A549 (cell line): ENCODE results near the gene C7orf57. TPM values are rescaled to one million over a fixed set of nuclear protein-coding genes. Genes with fewer than 3 reads are reported as not detected.

ENCODE experiments used
- ATAC-seq, 2 experiments: fragments of 200-7000 bp in 1 of 2; fragments of >200 bp in 1 of 2; cut with Nextera tagmentation in 1 of 2; cut with Tn5 transposase in 1 of 2; 3 replicates each; pipeline versions ENCODE4 v1.8.0 to v1.9.1; 2018 to 2020; ENCODE audit warnings: mild to moderate bottlenecking in 1 of 2, moderate library complexity in 1 of 2
- CTCF ChIA-PET: fragments of 300-600 bp; sonication (Branson Sonifier 250); formaldehyde crosslinking; extraction: SDS; loops from one replicate; lab custom pipeline; 2021; ENCODE audit warnings: antibody characterized with exemption, inconsistent platforms; lab: Yijun Ruan, JAX
- POLR2A ChIA-PET: fragments of 350-600 bp; formaldehyde crosslinking; extraction: SDS; loops from one replicate; lab custom pipeline; 2021; ENCODE audit warnings: antibody characterized with exemption, inconsistent platforms; lab: Yijun Ruan, JAX
- DNase-seq, 2 experiments: peaks; one replicate each; pipeline versions ENCODE4 v3.0.0 to v3.0.0-alpha.2; 2011 to 2016; ENCODE audit warnings: low read depth in 1 of 2, low spot score in 1 of 2
- FAIRE-seq: peaks from 2 replicates; lab custom pipeline; 2011; peaks lifted over from hg19 to GRCh38; lab: Jason Lieb, UNC
- H3K27ac ChIP-seq, 2 experiments: fragments of >200 bp; sonication (Bioruptor Twin); formaldehyde crosslinking; 3 replicates each; pipeline ENCODE4 v1.5.1; 2016 to 2017
- H3K4me1 ChIP-seq: fragments of >200 bp; sonication (Bioruptor Twin); formaldehyde crosslinking; 3 replicates; pipeline ENCODE4 v1.6.1; 2016
- H3K4me2 ChIP-seq: fragments of >200 bp; sonication (Bioruptor Twin); formaldehyde crosslinking; 3 replicates; pipeline ENCODE4 v1.6.1; 2016
- H3K4me3 ChIP-seq: fragments of >200 bp; sonication (Bioruptor Twin); formaldehyde crosslinking; 3 replicates; pipeline ENCODE4 v1.5.1; 2016
- H3K9me3 ChIP-seq: fragments of >200 bp; sonication (Bioruptor Twin); formaldehyde crosslinking; 3 replicates; pipeline ENCODE4 v1.6.1; 2016
- BHLHE40 ChIP-seq: IDR thresholded peaks from 2 replicates; pipeline ENCODE4 v1.6.1; 2012; ENCODE audit warnings: low read depth, low read length, inconsistent platforms
- CBX2 ChIP-seq: fragments of 200-600 bp; sonication (generic); IDR thresholded peaks from 2 replicates; pipeline ENCODE4 v1.6.1; 2016; ENCODE audit warnings: low read depth, mild to moderate bottlenecking, borderline replicate concordance
- CBX8 ChIP-seq: fragments of 200-600 bp; sonication (generic); IDR thresholded peaks from 2 replicates; pipeline ENCODE4 v1.6.1; 2016
- CTCF ChIP-seq: fragments of >200 bp; sonication (Bioruptor Twin); formaldehyde crosslinking; IDR thresholded peaks from 3 replicates; pipeline ENCODE4 v1.5.1; 2016
- EP300 ChIP-seq, 2 experiments: fragments of >200 bp; sonication (Bioruptor Twin); formaldehyde crosslinking; IDR thresholded peaks; 2 replicates in 1 of 2; 3 replicates in 1 of 2; pipeline ENCODE4 v1.6.1; 2016 to 2017
- ESRRA ChIP-seq: fragments of 150-350 bp; IDR thresholded peaks from 2 replicates; pipeline ENCODE4 v1.6.1; 2014; ENCODE audit warnings: mild to moderate bottlenecking, low read length, borderline replicate concordance
- FOSB ChIP-seq: fragments of 250-450 bp; sonication (Bioruptor Pico); IDR thresholded peaks from 2 replicates; pipeline ENCODE4 v1.5.0; 2020; ENCODE audit warnings: mild to moderate bottlenecking, moderate library complexity
- HDAC2 ChIP-seq: fragments of 200-600 bp; sonication (generic); IDR thresholded peaks from 2 replicates; pipeline ENCODE4 v1.6.1; 2016
- HES2 ChIP-seq: fragments of >200 bp; sonication (Bioruptor Twin); formaldehyde crosslinking; IDR thresholded peaks from 2 replicates; pipeline ENCODE4 v1.6.1; 2016
- HOXA7 ChIP-seq: fragments of 250-450 bp; sonication (Bioruptor Pico); IDR thresholded peaks from 2 replicates; pipeline ENCODE4 v1.5.0; 2020; ENCODE audit warnings: mild to moderate bottlenecking, moderate library complexity
- HOXB13 ChIP-seq: fragments of 250-450 bp; sonication (Bioruptor Pico); IDR thresholded peaks from 2 replicates; pipeline ENCODE4 v1.5.0; 2020; ENCODE audit warnings: low read depth, mild to moderate bottlenecking, moderate library complexity
- JUN ChIP-seq, 2 experiments: fragments of >200 bp; sonication (Bioruptor Twin); formaldehyde crosslinking; IDR thresholded peaks; 2 replicates in 1 of 2; 3 replicates in 1 of 2; pipeline ENCODE4 v1.6.1; 2016 to 2017
- JUNB ChIP-seq: fragments of >200 bp; sonication (Bioruptor Twin); formaldehyde crosslinking; IDR thresholded peaks from 2 replicates; pipeline ENCODE4 v1.6.1; 2016
- KDM5A ChIP-seq: fragments of 200-600 bp; sonication (generic); IDR thresholded peaks from 2 replicates; pipeline ENCODE4 v1.6.1; 2016; ENCODE audit warnings: antibody characterized with exemption, mild to moderate bottlenecking
- MAZ ChIP-seq: fragments of 150-350 bp; IDR thresholded peaks from 2 replicates; pipeline ENCODE4 v1.6.1; 2014; ENCODE audit warnings: antibody characterized with exemption, low read depth, low read length, borderline replicate concordance
- NFE2L2 ChIP-seq: fragments of 150-350 bp; conservative IDR thresholded peaks from 2 replicates; pipeline ENCODE4 v1.6.1; 2014; ENCODE audit warnings: low read length
- POLR2A ChIP-seq: IDR thresholded peaks from 2 replicates; pipeline ENCODE4 v1.6.1; 2012; ENCODE audit warnings: mild to moderate bottlenecking, low read length
- RARB ChIP-seq: fragments of 250-450 bp; sonication (Bioruptor Pico); IDR thresholded peaks from 2 replicates; pipeline ENCODE4 v1.8.0; 2021; ENCODE audit warnings: mild to moderate bottlenecking, moderate library complexity
- RCOR1 ChIP-seq: fragments of 150-350 bp; IDR thresholded peaks from 2 replicates; pipeline ENCODE4 v1.6.1; 2014; ENCODE audit warnings: antibody characterized with exemption, low read length, low read depth
- RFX5 ChIP-seq: fragments of 450-650 bp; IDR thresholded peaks from 2 replicates; pipeline ENCODE4 v1.7.1; 2014; ENCODE audit warnings: antibody characterized with exemption, mild to moderate bottlenecking, moderate library complexity
- RNF2 ChIP-seq: fragments of 200-600 bp; sonication (generic); IDR thresholded peaks from 2 replicates; pipeline ENCODE4 v1.6.1; 2016; ENCODE audit warnings: low read depth, mild to moderate bottlenecking, antibody characterized with exemption, moderate library complexity, borderline replicate concordance
- TFCP2L1 ChIP-seq: fragments of 250-450 bp; sonication (Bioruptor Pico); IDR thresholded peaks from 2 replicates; pipeline ENCODE4 v1.5.0; 2021; ENCODE audit warnings: mild to moderate bottlenecking
- TP53 ChIP-seq: fragments of 250-450 bp; sonication (Bioruptor Pico); IDR thresholded peaks from 2 replicates; pipeline ENCODE4 v1.5.0; 2021; ENCODE audit warnings: mild to moderate bottlenecking, moderate library complexity
- ZC3H11A ChIP-seq: fragments of 450-650 bp; IDR thresholded peaks from 2 replicates; pipeline ENCODE4 v1.6.1; 2014; ENCODE audit warnings: antibody characterized with exemption, mild to moderate bottlenecking
- ZFP36 ChIP-seq: fragments of 450-650 bp; IDR thresholded peaks from 2 replicates; pipeline ENCODE4 v1.6.1; 2014; ENCODE audit warnings: borderline replicate concordance; ENCODE audit not compliant: partially characterized antibody
- ZNF302 ChIP-seq: fragments of 250-450 bp; sonication (Bioruptor Pico); IDR thresholded peaks from 2 replicates; pipeline ENCODE4 v1.9.0; 2021; ENCODE audit warnings: inconsistent platforms, mild to moderate bottlenecking, moderate library complexity
- ZSCAN20 ChIP-seq: fragments of 250-450 bp; sonication (Bioruptor Pico); IDR thresholded peaks from 2 replicates; pipeline ENCODE4 v1.8.0; 2022; ENCODE audit warnings: mild to moderate bottlenecking, moderate library complexity
- WGBS: methylation state at CpG from one replicate; pipeline ENCODE4 v1.1.6; 2017; ENCODE audit errors: missing lambda C conversion rate; 5-methylcytosine and 5-hydroxymethylcytosine counted together
- polyA plus RNA-seq, 4 experiments: library from polyadenylated mRNA; depleted of rRNA in 3 of 4; stranded (reverse); fragments of >200 nt; fragmentation: RNase III in 1 of 4; extraction: RNeasy Plus Mini Kit Qiagen cat#74134 plus additional on column Dnase treatment in 1 of 4; gene quantifications; 2 replicates in 3 of 4; 3 replicates in 1 of 4; pipeline ENCODE4 v1.2.3, GENCODE V29; 2011 to 2017
- TF ChIP-seq, protein P1 (sequence below): fragments of 200-600 bp; sonication (generic); IDR thresholded peaks from 2 replicates; pipeline ENCODE4 v1.6.1; 2016; ENCODE audit warnings: antibody characterized with exemption, mild to moderate bottlenecking, moderate library complexity

Gene C7orf57
- polyA plus RNA-seq, 2 of the 4 experiments (the other 2 are of a cell fraction), result 0.05 to 0.09 TPM

GRCh38 chr7:48083114-48083830 is 47.9 kb downstream of the C7orf57 start:
- H3K27ac ChIP-seq, result peak overlapping the region; percentile 93 to 96; a peak in 5 of 6 replicates
- H3K4me3 ChIP-seq, result no peak overlapping the region
- POLR2A ChIA-PET, result interaction anchor here (0.7 kb wide), 1 partner anchor 483 kb away, joined by 4 read pairs; no protein-coding TSS in a partner anchor
- CTCF ChIA-PET, result interaction anchor here (0.7 to 15.8 kb wide), 4 partner anchors 23 to 92 kb away, joined by 3 to 177 read pairs (median 7); no protein-coding TSS in a partner anchor
- TF ChIP-seq JUNB (no peak), HOXB13 (CRISPR knock-in tag) (no peak), CBX8 (no peak), MAZ (no peak), RARB (CRISPR knock-in tag) (no peak), POLR2A (no peak), TP53 (CRISPR knock-in tag) (no peak), FOSB (CRISPR knock-in tag) (no peak), CTCF (no peak), HES2 (no peak)
- H3K9me3 ChIP-seq, result no peaks in the 10 kb centered on the region
- FAIRE-seq (no peak), DNase-seq (no peak), ATAC-seq (no peak)
- WGBS, result 79% methylated on average over 6 of the region's 6 CpGs
- H3K4me2 ChIP-seq, result peak overlapping the region; percentile 20; the same call in 1 of the 3 replicates
- peaks cover 56% of the 10 kb centered on the region for H3K4me1 ChIP-seq

- Histone ChIP-seq H3K4me1 (peaks cover 56% of the 10 kb centered on the region), H3K27ac (peak overlapping the region; percentile 93 to 96), H3K4me2 (peak overlapping the region; percentile 82), H3K9me3 (no peaks in the 10 kb centered on the region), H3K4me3 (no peak overlapping the region)
- 4% methylated on average over 9 of the region's 9 CpGs for WGBS
- POLR2A ChIA-PET, result no interaction called here
- FAIRE-seq (peak; percentile 88), ATAC-seq (peak; percentile 58 to 61), DNase-seq (peak; percentile 88 to 94)
- CTCF ChIA-PET, result interaction anchor here (0.9 to 15.8 kb wide), 6 partner anchors 11 to 96 kb away, joined by 3 to 177 read pairs (median 6); no protein-coding TSS in a partner anchor
- peak; percentile 83; the same call in 1 of the 2 replicates for TF ChIP-seq HOXB13 (CRISPR knock-in tag)
- TF ChIP-seq BHLHE40, result peak; percentile 39; the same call in 1 of the 2 replicates
- TF ChIP-seq JUNB, result peak; percentile 97
- TF ChIP-seq RCOR1, result no peak
- no peak for TF ChIP-seq CBX2
- no peak for TF ChIP-seq POLR2A
- TF ChIP-seq, protein P1, sequence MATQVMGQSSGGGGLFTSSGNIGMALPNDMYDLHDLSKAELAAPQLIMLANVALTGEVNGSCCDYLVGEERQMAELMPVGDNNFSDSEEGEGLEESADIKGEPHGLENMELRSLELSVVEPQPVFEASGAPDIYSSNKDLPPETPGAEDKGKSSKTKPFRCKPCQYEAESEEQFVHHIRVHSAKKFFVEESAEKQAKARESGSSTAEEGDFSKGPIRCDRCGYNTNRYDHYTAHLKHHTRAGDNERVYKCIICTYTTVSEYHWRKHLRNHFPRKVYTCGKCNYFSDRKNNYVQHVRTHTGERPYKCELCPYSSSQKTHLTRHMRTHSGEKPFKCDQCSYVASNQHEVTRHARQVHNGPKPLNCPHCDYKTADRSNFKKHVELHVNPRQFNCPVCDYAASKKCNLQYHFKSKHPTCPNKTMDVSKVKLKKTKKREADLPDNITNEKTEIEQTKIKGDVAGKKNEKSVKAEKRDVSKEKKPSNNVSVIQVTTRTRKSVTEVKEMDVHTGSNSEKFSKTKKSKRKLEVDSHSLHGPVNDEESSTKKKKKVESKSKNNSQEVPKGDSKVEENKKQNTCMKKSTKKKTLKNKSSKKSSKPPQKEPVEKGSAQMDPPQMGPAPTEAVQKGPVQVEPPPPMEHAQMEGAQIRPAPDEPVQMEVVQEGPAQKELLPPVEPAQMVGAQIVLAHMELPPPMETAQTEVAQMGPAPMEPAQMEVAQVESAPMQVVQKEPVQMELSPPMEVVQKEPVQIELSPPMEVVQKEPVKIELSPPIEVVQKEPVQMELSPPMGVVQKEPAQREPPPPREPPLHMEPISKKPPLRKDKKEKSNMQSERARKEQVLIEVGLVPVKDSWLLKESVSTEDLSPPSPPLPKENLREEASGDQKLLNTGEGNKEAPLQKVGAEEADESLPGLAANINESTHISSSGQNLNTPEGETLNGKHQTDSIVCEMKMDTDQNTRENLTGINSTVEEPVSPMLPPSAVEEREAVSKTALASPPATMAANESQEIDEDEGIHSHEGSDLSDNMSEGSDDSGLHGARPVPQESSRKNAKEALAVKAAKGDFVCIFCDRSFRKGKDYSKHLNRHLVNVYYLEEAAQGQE, result no peak
- no peak for TF ChIP-seq RNF2
- no peak for TF ChIP-seq ESRRA
- TF ChIP-seq ZSCAN20 (CRISPR knock-in tag), result 0 out of 2 replicates have a peak, but pooled peaks have one; percentile 71
- peak; percentile 86 to 90; a peak in 4 of 5 replicates for TF ChIP-seq JUN (IDR thresholded peaks at IDR 0.05)
- TF ChIP-seq KDM5A, result no peak
- TF ChIP-seq RARB (CRISPR knock-in tag), result peak; percentile 88
- peak; percentile 86 for TF ChIP-seq HOXA7 (CRISPR knock-in tag)
- TF ChIP-seq EP300 (IDR thresholded peaks at IDR 0.05), result peak; percentile 66 to 76; a peak in 3 of 5 replicates
- no peak for TF ChIP-seq CTCF
- no peak for TF ChIP-seq RFX5
- peak; percentile 94 for TF ChIP-seq ZNF302 (CRISPR knock-in tag)
- no peak for TF ChIP-seq ZFP36
- no peak for TF ChIP-seq HDAC2
- TF ChIP-seq TFCP2L1 (CRISPR knock-in tag), result no peak
- no peak for TF ChIP-seq ZC3H11A
- TF ChIP-seq NFE2L2, result no peak; the same call in 1 of the 2 replicates
Observed at GRCh38 chr7:48084727-48085432, 49.5 kb downstream of the C7orf57 start.
